Endometrium (tissue), 2 donors: Measurements from ENCODE around the gene FHIT.

ENCODE experiments used
- FAIRE-seq: peaks from 2 replicates; lab custom pipeline; 2012; peaks lifted over from hg19 to GRCh38; lab: Jason Lieb, UNC
- donor health status: control.
- donor health status: control.

Gene FHIT

DNA sequence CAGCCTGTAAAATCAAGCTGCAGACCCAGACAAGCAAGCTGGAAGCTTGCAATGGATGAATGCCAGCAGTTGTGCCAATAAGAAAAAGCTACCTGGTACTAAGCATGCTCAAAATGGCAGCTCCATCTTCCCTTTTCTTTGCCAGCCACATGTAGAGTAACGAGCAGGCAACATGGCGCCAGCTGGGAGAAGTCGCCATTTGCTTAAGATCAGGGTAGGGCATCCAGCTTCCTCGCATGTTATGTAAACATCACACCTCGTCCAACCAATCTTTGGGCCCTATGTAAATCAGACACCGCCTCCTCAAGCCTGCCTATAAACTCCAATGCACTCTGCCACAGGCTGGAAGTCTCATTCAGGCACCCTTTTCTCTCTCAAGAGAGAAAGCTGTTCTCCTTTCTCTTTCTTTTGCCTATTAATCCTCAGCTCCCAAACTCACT, 973.9 kb downstream of the FHIT start:
- FAIRE-seq = no peak

- no peak for FAIRE-seq
Observed at GRCh38 chr3:60276615-60277014, 974.6 kb downstream of the FHIT start.

- FAIRE-seq = no peak
Observed at GRCh38 chr3:60274646-60275045, 976.6 kb downstream of the FHIT start.

DNA sequence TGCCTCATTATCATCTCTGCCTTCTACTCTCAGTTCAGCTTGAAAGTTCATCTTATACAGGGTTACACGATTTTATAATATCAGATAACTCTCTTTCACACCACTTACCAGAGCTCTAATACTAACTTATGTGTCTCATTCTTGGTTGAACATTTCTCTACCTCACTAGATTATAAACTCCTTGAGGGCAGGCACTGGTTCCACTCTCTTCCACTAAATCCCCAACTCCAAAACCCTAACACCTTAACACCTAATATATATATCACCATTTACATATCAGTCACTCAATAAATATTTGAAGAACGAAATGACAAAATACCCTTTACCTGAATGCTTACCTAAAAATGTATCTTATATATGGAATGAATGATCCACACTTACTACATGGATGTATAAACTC, 977.2 kb downstream of the FHIT start:
- no peak for FAIRE-seq

- no peak for FAIRE-seq
Observed at GRCh38 chr3:60269829-60270266, 981.4 kb downstream of the FHIT start.

- no peak for FAIRE-seq
Observed at GRCh38 chr3:60269377-60269776, 981.9 kb downstream of the FHIT start.

GRCh38 chr3:60268123-60268522, 983.1 kb downstream of the FHIT start:
- no peak for FAIRE-seq

DNA sequence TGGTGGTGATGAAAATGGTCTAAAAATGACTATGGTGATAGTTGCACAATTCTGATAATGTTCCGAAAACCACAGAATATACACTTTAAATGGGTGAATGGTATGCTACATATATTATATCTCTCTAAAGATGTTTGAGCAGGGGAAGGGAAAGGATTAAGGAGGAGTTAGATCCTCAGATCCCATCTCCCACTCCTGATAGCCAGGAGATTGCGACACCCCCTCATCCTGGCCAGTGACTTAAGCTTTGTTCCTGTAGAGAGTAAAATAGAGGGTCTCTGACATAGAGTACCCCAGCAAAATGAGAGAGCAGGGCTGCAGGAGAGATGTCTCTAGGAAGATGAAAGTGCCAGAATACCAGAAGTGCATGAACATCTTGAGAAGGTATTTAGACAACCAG, 984.8 kb downstream of the FHIT start:
- no peak for FAIRE-seq

GRCh38 chr3:60263191-60263590, 988.1 kb downstream of the FHIT start:
- no peak for FAIRE-seq

- no peak for FAIRE-seq
Observed at GRCh38 chr3:60262546-60262945, 988.7 kb downstream of the FHIT start.

DNA sequence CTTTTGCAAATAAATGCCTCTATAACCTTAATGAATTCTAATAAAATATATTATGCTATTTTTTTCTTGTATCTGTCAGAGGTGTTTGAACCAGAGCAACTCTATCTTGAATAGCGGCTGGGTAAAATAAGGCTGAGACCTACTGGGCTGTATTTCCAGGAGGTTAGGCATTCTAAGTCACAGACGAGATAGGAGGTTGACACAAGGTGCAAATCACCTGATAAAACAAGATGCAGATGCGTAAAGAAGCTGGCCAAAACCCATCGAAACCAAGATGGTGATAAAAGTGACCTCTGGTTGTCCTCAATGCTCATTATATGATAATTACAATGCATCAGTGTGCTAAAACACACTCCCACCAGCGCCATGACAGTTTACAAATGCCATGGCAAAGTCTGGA, 990.7 kb downstream of the FHIT start:
- no peak for FAIRE-seq

DNA sequence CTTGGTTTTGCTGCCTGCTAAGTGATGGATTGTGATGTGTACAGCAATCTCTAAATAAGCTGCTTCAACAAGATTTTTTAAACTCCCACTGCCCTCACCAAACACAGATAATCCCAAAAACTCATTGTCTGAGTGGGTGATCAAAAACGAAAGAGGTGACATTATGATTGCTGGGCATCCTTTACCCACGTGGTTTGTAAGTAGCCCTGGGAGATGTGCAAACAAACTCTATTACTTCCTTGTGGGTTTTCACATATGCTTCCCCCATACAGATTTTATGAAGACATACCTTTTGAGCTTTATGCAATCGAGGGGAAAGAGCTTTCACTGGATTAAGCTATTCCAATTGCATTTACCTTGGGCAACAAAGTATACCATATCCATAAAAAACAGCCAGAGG, 1000.4 kb downstream of the FHIT start:
- no peak for FAIRE-seq

- no peak for FAIRE-seq
Observed at GRCh38 chr3:60250206-60250605, 1001.0 kb downstream of the FHIT start.

GRCh38 chr3:60246361-60246760, 1004.9 kb downstream of the FHIT start:
- FAIRE-seq = no peak

DNA sequence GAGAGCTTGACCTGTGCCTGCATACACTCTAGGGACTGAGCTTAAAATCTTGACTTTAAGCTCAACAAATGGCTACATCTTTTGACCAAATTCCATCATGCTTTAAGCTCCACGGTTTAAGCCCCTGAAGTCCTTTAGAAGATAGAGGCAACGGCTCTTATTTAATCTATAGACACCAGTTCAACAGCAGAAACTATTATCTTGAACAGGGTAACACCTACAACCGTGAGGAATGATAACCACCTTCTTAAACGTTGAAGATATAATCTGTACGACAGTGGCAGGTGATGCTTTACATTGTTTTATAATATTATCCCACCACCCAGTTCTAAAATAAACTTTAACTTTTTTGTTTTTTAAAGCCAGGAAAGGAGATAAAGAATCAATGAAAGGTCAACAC, 1007.8 kb downstream of the FHIT start:
- FAIRE-seq = no peak

DNA sequence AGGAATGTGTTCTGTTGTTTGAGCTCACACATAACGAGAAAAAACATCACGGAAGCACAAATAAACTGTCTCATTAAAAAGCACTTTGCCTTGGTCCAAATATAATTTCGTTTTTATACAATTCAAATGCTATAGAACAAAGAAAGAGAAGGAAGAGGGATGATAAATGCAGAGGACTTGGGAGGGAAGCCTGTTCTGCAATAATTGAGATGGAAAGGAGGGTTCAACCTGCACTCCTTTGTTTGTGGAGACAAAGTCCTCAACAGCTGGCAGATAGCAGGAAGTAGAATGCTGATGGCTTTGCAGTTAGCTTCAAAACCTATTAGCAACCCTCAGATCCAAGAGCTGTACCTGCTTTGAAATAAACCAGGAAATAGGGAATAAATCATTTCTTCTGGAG, 1010.8 kb downstream of the FHIT start:
- FAIRE-seq = no peak

GRCh38 chr3:60238550-60238949, 1012.7 kb downstream of the FHIT start:
- FAIRE-seq = no peak

GRCh38 chr3:60229502-60229901, 1021.8 kb downstream of the FHIT start:
- FAIRE-seq = no peak

DNA sequence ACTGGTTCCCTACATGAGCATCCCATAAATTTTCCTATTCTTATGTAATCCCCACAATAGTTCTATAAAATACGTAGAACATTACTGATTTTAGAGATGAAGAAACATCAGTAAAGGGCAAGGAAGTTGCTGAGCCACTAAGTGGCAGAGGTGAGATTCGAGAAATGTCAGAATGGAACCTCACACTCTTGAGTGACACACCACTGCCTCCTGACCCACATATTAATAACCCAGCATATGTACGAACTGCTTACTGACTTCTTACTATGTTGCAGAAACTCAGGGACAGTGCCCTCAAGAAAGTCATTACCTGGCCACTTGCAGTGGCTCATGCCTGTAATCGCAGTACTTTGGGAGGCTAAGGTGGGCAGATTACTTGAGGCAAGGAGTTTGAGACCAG, 1022.4 kb downstream of the FHIT start:
- no peak for FAIRE-seq

GRCh38 chr3:60226912-60227311, 1024.3 kb downstream of the FHIT start:
- no peak for FAIRE-seq

DNA sequence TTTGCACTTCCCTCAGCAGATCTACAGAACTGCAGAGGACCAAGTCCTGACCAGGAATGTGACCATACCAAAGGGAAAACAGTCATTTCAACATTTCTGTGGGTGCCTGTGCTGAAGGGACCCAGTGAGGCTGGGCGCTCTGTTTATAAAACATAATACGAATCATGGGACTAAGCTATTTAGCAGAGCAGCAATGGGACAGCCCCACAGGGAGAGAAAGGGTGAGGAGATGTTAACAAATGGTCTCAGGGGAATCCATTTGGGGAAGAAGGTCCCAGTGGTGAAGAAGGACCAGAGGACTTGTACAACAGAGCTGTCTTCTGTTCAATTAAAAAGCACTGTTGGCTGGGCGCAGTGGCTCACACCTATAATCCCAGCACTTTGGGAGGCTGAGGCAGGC, 1025.4 kb downstream of the FHIT start:
- FAIRE-seq = no peak

GRCh38 chr3:60220768-60221167, 1030.5 kb downstream of the FHIT start:
- FAIRE-seq = no peak

- no peak for FAIRE-seq
Observed at GRCh38 chr3:60219501-60219900, 1031.8 kb downstream of the FHIT start.

DNA sequence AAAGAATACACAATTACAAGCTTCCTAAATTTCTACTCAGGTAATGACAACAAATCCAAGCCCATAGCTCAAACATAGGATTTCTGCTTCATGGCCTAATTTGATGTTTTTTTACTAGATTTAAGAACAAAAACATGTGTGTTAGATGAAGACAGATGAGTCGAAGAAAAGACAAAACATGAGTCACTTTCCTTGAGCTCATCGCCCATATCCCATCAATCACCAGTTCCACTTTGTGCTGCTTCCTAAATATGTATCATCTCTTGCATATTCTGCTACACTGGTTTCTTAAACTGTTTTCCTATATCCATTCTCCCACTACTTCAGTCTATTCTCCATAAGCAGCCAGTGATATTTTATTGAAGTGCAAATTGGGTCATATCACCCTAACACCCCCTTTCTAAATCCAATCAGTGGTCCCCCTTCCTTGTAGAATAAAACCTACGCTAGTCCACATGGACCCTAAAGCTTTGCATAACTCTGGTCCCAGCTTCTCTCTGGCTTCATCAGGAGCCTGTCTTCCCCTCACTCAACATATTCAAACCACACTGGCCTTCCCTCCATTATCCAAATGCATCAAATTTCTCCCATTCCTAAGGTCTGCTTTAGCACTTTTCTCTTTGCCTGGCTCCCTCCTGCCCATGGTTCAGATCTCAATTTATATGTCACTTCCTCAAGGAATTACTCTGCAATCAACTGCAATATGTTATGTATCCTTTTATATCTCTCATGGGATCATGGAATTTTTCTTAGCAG, 1033.9 kb downstream of the FHIT start:
- FAIRE-seq = no peak
